ENCODE data around the gene TNFAIP3. TPM values are rescaled to one million over a fixed set of nuclear protein-coding genes. Genes with fewer than 3 reads are reported as not detected.

Gene TNFAIP3
- total and polyA plus RNA-seq, 2 donors (not counting 1 experiment from before 2014, with no cell fraction given) = 7.8 to 23.5 TPM

DNA sequence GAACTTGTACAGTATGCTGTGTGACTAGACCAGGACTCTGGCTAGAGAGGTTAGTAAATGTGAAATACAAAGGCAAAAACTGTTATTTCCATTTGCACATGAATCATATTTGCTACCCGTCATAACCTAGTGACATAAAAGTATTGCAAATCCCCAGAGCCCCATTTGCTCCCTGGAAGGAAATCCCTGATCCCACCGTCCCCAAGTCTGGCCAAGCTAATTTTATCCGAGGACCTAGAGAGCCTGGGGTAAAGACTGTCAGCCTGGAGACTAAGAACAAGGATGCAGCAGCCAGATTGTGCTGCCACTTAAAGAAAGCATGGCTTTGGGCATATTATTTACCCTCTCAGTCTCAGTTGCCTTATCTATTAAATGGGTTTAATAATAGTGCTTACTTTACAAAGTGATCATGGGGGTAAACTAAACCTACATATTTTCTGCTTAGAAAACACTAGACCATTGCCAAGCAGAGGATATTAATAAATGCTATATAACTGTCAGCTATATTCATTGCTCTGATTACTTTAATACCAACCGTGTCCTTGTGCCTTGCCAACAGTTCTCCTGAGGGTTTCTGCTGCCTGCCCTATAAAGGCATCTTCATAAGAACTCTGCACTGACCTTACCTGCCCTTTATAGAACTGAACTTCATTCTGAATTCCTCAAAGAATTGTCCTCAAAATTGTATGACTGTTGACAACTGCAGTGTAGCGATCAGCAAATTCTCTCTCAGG, 16.9 kb upstream of the TNFAIP3 start:
- peaks cover 11% of the 10 kb centered on the region for H3K4me1 ChIP-seq (ENCODE audit: control insufficient read depth, extremely low read depth, insufficient read depth, low read length)
- H3K4me3 ChIP-seq (replicated peaks in 1 of 4; ENCODE audit: control extremely low read depth in 1 of 4, insufficient read depth in 1 of 4, low read depth in 3 of 4, low read length in 4 of 4) = no peak overlapping the region
- TF ChIP-seq, protein P1, sequence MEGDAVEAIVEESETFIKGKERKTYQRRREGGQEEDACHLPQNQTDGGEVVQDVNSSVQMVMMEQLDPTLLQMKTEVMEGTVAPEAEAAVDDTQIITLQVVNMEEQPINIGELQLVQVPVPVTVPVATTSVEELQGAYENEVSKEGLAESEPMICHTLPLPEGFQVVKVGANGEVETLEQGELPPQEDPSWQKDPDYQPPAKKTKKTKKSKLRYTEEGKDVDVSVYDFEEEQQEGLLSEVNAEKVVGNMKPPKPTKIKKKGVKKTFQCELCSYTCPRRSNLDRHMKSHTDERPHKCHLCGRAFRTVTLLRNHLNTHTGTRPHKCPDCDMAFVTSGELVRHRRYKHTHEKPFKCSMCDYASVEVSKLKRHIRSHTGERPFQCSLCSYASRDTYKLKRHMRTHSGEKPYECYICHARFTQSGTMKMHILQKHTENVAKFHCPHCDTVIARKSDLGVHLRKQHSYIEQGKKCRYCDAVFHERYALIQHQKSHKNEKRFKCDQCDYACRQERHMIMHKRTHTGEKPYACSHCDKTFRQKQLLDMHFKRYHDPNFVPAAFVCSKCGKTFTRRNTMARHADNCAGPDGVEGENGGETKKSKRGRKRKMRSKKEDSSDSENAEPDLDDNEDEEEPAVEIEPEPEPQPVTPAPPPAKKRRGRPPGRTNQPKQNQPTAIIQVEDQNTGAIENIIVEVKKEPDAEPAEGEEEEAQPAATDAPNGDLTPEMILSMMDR (conservative IDR thresholded peaks at IDR 0.05 in 1 of 2, IDR thresholded peaks at IDR 0.05 in 1 of 2; ENCODE audit: low read depth in 1 of 2, low read length in 2 of 2) = no peak
- TF ChIP-seq EZH2 (IDR thresholded peaks at IDR 0.05; ENCODE audit: low read length, missing control alignments) = no peak
- H3K27ac ChIP-seq (ENCODE audit: insufficient read depth, low read length) = peak overlapping the region; percentile 48
- no peak overlapping the region for H2AFZ ChIP-seq (ENCODE audit: low read length)
- no peaks in the 10 kb centered on the region for H4K20me1 ChIP-seq (ENCODE audit: control insufficient read depth, extremely low read depth, insufficient read depth, low read length)
- no peak overlapping the region for H3K9ac ChIP-seq (ENCODE audit: insufficient read depth, low read length)
- H3K79me2 ChIP-seq (ENCODE audit: control insufficient read depth, insufficient read depth, low read length) = no peaks in the 10 kb centered on the region
- H3K4me2 ChIP-seq (ENCODE audit: extremely low read depth, insufficient read depth, low read length) = no peak overlapping the region
- DNase-seq (ENCODE audit: low read depth in 2 of 2) = no peak
- H3K9me3 ChIP-seq (ENCODE audit: control insufficient read depth, insufficient read depth, low read depth, low read length) = no peaks in the 10 kb centered on the region
- no peaks in the 10 kb centered on the region for H3K27me3 ChIP-seq (ENCODE audit: control insufficient read depth, insufficient read depth, low read length)
- no peaks in the 10 kb centered on the region for H3K36me3 ChIP-seq (ENCODE audit: control insufficient read depth, insufficient read depth, low read length)

DNA sequence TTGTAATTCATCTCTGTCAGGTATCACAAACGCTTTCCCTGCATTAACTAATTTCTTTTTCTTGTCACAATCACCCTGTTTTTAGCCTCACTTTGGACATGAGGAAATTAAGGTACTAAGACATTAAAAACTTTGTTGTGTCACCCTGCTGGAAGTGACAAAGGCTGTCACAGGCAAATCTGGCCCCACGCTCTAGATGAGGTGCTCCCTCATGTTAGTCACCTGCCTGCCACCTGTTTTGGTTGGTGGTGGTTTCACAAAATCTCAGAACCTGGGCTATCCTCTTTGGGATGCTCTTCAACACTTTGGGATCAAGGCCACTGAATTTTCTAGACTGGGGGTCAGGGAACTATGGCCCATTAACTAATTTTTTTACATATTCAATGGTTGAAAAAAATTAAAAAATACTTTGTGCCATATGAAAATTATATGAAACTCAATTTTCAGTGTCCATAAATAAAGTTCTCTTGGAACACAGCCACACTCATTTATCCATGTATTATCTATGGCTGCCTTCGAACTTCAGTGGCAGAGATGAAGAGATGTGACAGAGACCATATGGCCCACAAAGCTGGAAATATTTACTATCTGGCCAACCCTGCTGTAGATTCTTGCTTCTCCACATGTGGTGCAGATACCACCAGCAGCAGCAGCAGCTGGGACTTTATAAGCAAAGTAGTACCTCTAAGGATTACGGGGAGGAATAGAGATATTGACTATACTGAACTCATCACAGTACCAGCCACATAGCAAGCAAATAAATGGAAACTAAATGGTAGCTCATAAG, 16.1 kb upstream of the TNFAIP3 start:
- no peaks in the 10 kb centered on the region for H3K27me3 ChIP-seq (ENCODE audit: control insufficient read depth, insufficient read depth, low read length)
- no peaks in the 10 kb centered on the region for H4K20me1 ChIP-seq (ENCODE audit: control insufficient read depth, extremely low read depth, insufficient read depth, low read length)
- TF ChIP-seq, protein P1 (conservative IDR thresholded peaks at IDR 0.05 in 1 of 2, IDR thresholded peaks at IDR 0.05 in 1 of 2; ENCODE audit: low read depth in 1 of 2, low read length in 2 of 2) = no peak
- no peak for TF ChIP-seq EZH2 (IDR thresholded peaks at IDR 0.05; ENCODE audit: low read length, missing control alignments)
- no peak overlapping the region for H3K27ac ChIP-seq (ENCODE audit: insufficient read depth, low read length)
- no peaks in the 10 kb centered on the region for H3K36me3 ChIP-seq (ENCODE audit: control insufficient read depth, insufficient read depth, low read length)
- no peaks in the 10 kb centered on the region for H3K9me3 ChIP-seq (ENCODE audit: control insufficient read depth, insufficient read depth, low read depth, low read length)
- H2AFZ ChIP-seq (ENCODE audit: low read length) = no peak overlapping the region
- no peak for DNase-seq (ENCODE audit: low read depth in 2 of 2)
- peaks cover 11% of the 10 kb centered on the region for H3K4me1 ChIP-seq (ENCODE audit: control insufficient read depth, extremely low read depth, insufficient read depth, low read length)
- H3K79me2 ChIP-seq (ENCODE audit: control insufficient read depth, insufficient read depth, low read length) = no peaks in the 10 kb centered on the region
- no peak overlapping the region for H3K4me2 ChIP-seq (ENCODE audit: extremely low read depth, insufficient read depth, low read length)
- H3K4me3 ChIP-seq (replicated peaks in 1 of 4; ENCODE audit: control extremely low read depth in 1 of 4, insufficient read depth in 1 of 4, low read depth in 3 of 4, low read length in 4 of 4) = no peak overlapping the region
- no peak overlapping the region for H3K9ac ChIP-seq (ENCODE audit: insufficient read depth, low read length)

DNA sequence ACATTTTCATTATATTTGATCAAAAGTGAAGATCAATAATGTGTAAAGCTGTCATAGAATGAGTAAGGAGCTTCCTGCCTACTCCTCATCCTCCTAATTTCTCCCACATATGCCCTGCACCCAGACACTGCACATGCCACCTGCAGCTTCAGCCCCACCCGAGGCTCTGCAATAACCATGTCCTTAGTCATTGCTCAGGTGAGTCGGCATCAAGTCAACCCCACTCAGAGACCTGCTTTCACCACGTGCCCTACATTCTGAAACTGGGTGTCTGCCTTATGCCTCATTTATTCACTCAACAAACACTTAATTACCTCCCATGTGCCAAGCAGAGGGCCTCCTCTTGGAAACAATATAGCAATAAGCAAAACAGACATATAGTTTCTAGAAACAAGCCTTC, 15.4 kb upstream of the TNFAIP3 start:
- Histone ChIP-seq H3K9ac (ENCODE audit: insufficient read depth, low read length) (no peak overlapping the region), H3K4me2 (ENCODE audit: extremely low read depth, insufficient read depth, low read length) (no peak overlapping the region), H2AFZ (ENCODE audit: low read length) (no peak overlapping the region), H3K4me1 (ENCODE audit: control insufficient read depth, extremely low read depth, insufficient read depth, low read length) (peaks cover 11% of the 10 kb centered on the region), H3K27me3 (ENCODE audit: control insufficient read depth, insufficient read depth, low read length) (no peaks in the 10 kb centered on the region), H3K4me3 (replicated peaks in 1 of 4; ENCODE audit: control extremely low read depth in 1 of 4, insufficient read depth in 1 of 4, low read depth in 3 of 4, low read length in 4 of 4) (no peak overlapping the region), H3K9me3 (ENCODE audit: control insufficient read depth, insufficient read depth, low read depth, low read length) (no peaks in the 10 kb centered on the region), H4K20me1 (ENCODE audit: control insufficient read depth, extremely low read depth, insufficient read depth, low read length) (no peaks in the 10 kb centered on the region), H3K79me2 (ENCODE audit: control insufficient read depth, insufficient read depth, low read length) (no peaks in the 10 kb centered on the region), H3K27ac (ENCODE audit: insufficient read depth, low read length) (no peak overlapping the region), H3K36me3 (ENCODE audit: control insufficient read depth, insufficient read depth, low read length) (no peaks in the 10 kb centered on the region)
- no peak for DNase-seq (ENCODE audit: low read depth in 2 of 2)
- no peak for TF ChIP-seq EZH2 (IDR thresholded peaks at IDR 0.05; ENCODE audit: low read length, missing control alignments)
- TF ChIP-seq, protein P1 (conservative IDR thresholded peaks at IDR 0.05 in 1 of 2, IDR thresholded peaks at IDR 0.05 in 1 of 2; ENCODE audit: low read depth in 1 of 2, low read length in 2 of 2) = no peak
